Measurements from ENCODE around the gene MIPOL1.
"Not testable (repeated sequence)": the region's sequence is repeated elsewhere in the genome, so short reads cannot be mapped to it uniquely, and the experiment has no call there.

Gene MIPOL1

GRCh38 chr14:37375566-37375965, 177.8 kb downstream of the MIPOL1 start:
- no peak for TF ChIP-seq CTCF (IDR thresholded peaks at IDR 0.05; ENCODE audit: low read depth, low read length, missing control alignments)
- in situ Hi-C loops (cut with HindIII; ENCODE audit: low sequenced_read_pairs) = no loop called here
- no peak overlapping the region for H3K4me3 ChIP-seq (ENCODE audit: low read depth, low read length)
- DNase-seq (ENCODE audit: low read depth) = no peak

GRCh38 chr14:37376944-37377609, 179.3 kb downstream of the MIPOL1 start:
- TF ChIP-seq CTCF (IDR thresholded peaks at IDR 0.05; ENCODE audit: low read depth, low read length, missing control alignments) = no peak
- no peak overlapping the region for H3K4me3 ChIP-seq (ENCODE audit: low read depth, low read length)
- no peak for DNase-seq (ENCODE audit: low read depth)
- in situ Hi-C loops (cut with HindIII; ENCODE audit: low sequenced_read_pairs) = no loop called here

GRCh38 chr14:37384870-37385596, 187.3 kb downstream of the MIPOL1 start:
- no peak overlapping the region for H3K4me3 ChIP-seq (ENCODE audit: low read depth, low read length)
- no peak for DNase-seq (ENCODE audit: low read depth)
- in situ Hi-C loops (cut with HindIII; ENCODE audit: low sequenced_read_pairs) = loop anchor here (5.0 kb wide), 1 partner anchor 52 kb away; no protein-coding TSS in a partner anchor
- TF ChIP-seq CTCF (IDR thresholded peaks at IDR 0.05; ENCODE audit: low read depth, low read length, missing control alignments) = no peak

GRCh38 chr14:37397157-37397940, 199.6 kb downstream of the MIPOL1 start:
- DNase-seq (ENCODE audit: low read depth); in situ Hi-C loops (cut with HindIII; ENCODE audit: low sequenced_read_pairs); H3K4me3 ChIP-seq (ENCODE audit: low read depth, low read length): not testable (repeated sequence)

GRCh38 chr14:37397941-37398215, 200.1 kb downstream of the MIPOL1 start:
- H3K4me3 ChIP-seq (ENCODE audit: low read depth, low read length) = no peak overlapping the region
- no peak for TF ChIP-seq CTCF (IDR thresholded peaks at IDR 0.05; ENCODE audit: low read depth, low read length, missing control alignments)
- in situ Hi-C loops (cut with HindIII; ENCODE audit: low sequenced_read_pairs) = no loop called here
- DNase-seq (ENCODE audit: low read depth) = no peak

- in situ Hi-C loops (cut with HindIII; ENCODE audit: low sequenced_read_pairs) = no loop called here
Measured at GRCh38 chr14:37399517-37399916, 201.8 kb downstream of the MIPOL1 start.

More at GRCh38 chr14:37399517-37399916, 201.8 kb downstream of the MIPOL1 start:
- no peak for TF ChIP-seq CTCF (IDR thresholded peaks at IDR 0.05; ENCODE audit: low read depth, low read length, missing control alignments)
- no peak for DNase-seq (ENCODE audit: low read depth)
- H3K4me3 ChIP-seq (ENCODE audit: low read depth, low read length) = no peak overlapping the region
